ENCODE results near the gene ZNRF1.

DNA sequence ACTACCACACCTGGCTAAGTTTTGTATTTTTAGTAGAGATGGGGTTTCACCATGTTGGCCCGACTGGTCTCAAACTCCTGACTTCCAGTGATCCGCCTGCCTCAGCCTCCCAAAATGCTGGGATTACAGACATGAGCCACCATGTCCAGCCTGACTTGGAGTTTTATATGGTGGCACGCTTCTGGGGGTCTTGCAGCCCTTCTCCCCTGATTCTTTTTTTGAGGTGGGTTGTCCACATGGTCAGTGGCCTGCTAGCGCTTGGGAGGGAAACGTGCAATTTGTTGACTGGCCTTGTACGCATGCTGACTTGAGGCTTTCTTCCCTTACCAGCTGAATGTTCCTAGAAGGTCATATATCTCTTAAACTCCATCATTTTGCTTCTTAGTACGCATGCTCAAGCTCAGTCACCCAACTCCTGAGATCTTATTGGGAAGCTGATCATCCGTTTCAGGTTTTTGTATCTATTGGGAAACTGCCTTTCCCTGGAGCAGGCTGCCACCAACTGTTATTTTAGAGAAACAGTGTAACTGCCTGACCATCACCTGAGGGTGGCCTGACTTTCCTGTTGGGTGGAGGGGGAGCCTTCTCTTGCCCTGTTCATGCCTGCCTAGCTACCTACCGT, 131.4 kb downstream of the ZNRF1 start:
- TF ChIP-seq EGR1 (IDR thresholded peaks at IDR 0.05; ENCODE audit: low read depth) (no peak), POLR2AphosphoS5 (IDR thresholded peaks at IDR 0.05; ENCODE audit: low read depth, low read length) (no peak), POLR2A (IDR thresholded peaks at IDR 0.05; ENCODE audit: borderline replicate concordance, extremely low read depth, insufficient read depth, insufficient read length) (no peak), TCF7L2 (IDR thresholded peaks at IDR 0.05; ENCODE audit: borderline replicate concordance, extremely low read depth, insufficient read depth, insufficient read length) (no peak), RAD21 (IDR thresholded peaks at IDR 0.05; ENCODE audit: low read depth) (peak; percentile 74)
- TF ChIP-seq, protein P1, sequence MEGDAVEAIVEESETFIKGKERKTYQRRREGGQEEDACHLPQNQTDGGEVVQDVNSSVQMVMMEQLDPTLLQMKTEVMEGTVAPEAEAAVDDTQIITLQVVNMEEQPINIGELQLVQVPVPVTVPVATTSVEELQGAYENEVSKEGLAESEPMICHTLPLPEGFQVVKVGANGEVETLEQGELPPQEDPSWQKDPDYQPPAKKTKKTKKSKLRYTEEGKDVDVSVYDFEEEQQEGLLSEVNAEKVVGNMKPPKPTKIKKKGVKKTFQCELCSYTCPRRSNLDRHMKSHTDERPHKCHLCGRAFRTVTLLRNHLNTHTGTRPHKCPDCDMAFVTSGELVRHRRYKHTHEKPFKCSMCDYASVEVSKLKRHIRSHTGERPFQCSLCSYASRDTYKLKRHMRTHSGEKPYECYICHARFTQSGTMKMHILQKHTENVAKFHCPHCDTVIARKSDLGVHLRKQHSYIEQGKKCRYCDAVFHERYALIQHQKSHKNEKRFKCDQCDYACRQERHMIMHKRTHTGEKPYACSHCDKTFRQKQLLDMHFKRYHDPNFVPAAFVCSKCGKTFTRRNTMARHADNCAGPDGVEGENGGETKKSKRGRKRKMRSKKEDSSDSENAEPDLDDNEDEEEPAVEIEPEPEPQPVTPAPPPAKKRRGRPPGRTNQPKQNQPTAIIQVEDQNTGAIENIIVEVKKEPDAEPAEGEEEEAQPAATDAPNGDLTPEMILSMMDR (IDR thresholded peaks at IDR 0.05 in 2 of 3, conservative IDR thresholded peaks at IDR 0.05 in 1 of 3; ENCODE audit: borderline replicate concordance in 1 of 3, insufficient read depth in 1 of 3, low read depth in 2 of 3, low read length in 2 of 3), result peak in 2 of 3 experiments; percentile 16 to 30; a peak in 1 of 6 replicates
- TF ChIP-seq, protein P2, sequence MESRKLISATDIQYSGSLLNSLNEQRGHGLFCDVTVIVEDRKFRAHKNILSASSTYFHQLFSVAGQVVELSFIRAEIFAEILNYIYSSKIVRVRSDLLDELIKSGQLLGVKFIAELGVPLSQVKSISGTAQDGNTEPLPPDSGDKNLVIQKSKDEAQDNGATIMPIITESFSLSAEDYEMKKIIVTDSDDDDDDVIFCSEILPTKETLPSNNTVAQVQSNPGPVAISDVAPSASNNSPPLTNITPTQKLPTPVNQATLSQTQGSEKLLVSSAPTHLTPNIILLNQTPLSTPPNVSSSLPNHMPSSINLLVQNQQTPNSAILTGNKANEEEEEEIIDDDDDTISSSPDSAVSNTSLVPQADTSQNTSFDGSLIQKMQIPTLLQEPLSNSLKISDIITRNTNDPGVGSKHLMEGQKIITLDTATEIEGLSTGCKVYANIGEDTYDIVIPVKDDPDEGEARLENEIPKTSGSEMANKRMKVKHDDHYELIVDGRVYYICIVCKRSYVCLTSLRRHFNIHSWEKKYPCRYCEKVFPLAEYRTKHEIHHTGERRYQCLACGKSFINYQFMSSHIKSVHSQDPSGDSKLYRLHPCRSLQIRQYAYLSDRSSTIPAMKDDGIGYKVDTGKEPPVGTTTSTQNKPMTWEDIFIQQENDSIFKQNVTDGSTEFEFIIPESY (IDR thresholded peaks at IDR 0.05; ENCODE audit: extremely low read depth, insufficient replicate concordance, low read length), result no peak
